ENCODE measurements around the gene PBXIP1.

DNA sequence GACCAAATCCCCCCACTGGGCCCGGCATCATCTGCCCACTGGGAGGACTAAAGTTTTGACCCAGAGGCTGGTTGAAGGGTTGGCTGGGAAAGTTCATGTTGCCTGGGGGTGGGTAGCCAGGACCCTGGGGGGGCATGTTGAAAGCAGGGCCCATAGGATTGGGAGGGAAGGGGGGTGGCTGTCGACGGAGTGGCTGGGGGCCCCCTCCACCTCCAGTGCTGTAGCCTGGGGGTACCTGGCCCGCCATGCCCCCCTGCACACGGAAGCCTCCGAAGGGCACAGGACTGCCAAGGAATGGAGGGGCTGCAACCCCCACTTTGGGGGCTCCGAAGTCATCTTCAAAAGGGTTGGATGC, 3.5 kb upstream of the PBXIP1 start:
- TF ChIP-seq EZH2phosphoT487 (IDR thresholded peaks at IDR 0.05; ENCODE audit: insufficient read depth, low read depth) = no peak
- TF ChIP-seq EZH2 (IDR thresholded peaks at IDR 0.05; ENCODE audit: insufficient read depth, poor library complexity, severe bottlenecking) = no peak

All from GM23248 (cell line).